ENCODE data around the gene ORC5. TPM values are rescaled to one million over a fixed set of nuclear protein-coding genes. Genes with fewer than 3 reads are reported as not detected.

Gene ORC5
- total RNA-seq, 1 experiment from 2014 or later: 25.9 TPM

DNA sequence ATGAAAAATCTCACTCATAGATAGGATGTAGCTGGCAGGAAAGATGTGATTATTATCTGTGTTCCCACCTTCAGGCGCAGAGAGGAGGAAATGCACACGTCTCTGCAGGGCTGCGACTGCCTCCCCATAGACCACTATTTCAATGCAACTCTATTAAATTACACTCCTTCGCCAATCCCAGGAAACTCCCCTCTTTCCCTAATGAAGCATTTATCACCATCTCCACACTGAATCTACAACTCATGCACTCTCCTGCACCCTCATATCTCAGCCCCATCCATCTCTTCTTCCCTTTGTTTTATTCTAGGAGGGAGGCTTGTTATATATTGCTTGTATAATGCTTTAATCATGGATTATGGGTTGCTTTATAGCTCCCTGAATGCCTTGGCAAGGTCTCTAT, 116.6 kb downstream of the ORC5 start:
- H3K56ac ChIP-seq (ENCODE audit: insufficient read length, low read depth, low read length): no peak overlapping the region
- no peak overlapping the region for H3K27ac Mint-ChIP-seq
- H3K79me2 ChIP-seq (ENCODE audit: insufficient read depth, low read length): no peaks in the 10 kb centered on the region
- H3K23me2 ChIP-seq (ENCODE audit: insufficient read length, low read depth, low read length, poor library complexity, severe bottlenecking): no peaks in the 10 kb centered on the region
- no peak overlapping the region for H3K4me2 ChIP-seq (ENCODE audit: insufficient read depth, insufficient read length, low read length)
- H2BK12ac ChIP-seq (ENCODE audit: insufficient read length, low read depth, low read length): no peak overlapping the region
- peaks cover 3% of the 10 kb centered on the region for H3K27me3 Mint-ChIP-seq (ENCODE audit: low read depth)
- no peaks in the 10 kb centered on the region for H3K9me3 ChIP-seq (ENCODE audit: control insufficient read depth, low read depth, low read length)
- no peaks in the 10 kb centered on the region; a peak in 1 of 7 replicates for H3K36me3 Mint-ChIP-seq (ENCODE audit: insufficient read depth in 1 of 3, low read depth in 3 of 3)
- H3K14ac ChIP-seq (ENCODE audit: insufficient read depth, low read length): no peak overlapping the region
- H3K4me1 Mint-ChIP-seq: no peaks in the 10 kb centered on the region
- DNase-seq: no peak
- no peak overlapping the region for H2BK20ac ChIP-seq (ENCODE audit: low read depth, low read length, poor library complexity, severe bottlenecking)
- H3K27ac ChIP-seq (ENCODE audit: insufficient read length, low read depth, low read length): no peak overlapping the region
- no peak overlapping the region for H2BK15ac ChIP-seq (ENCODE audit: low read depth, low read length)
- no peak overlapping the region for H3K4me3 Mint-ChIP-seq
- H3K79me1 ChIP-seq (ENCODE audit: insufficient read depth, low read depth, low read length, poor library complexity, severe bottlenecking): no peaks in the 10 kb centered on the region
- no peaks in the 10 kb centered on the region for H3K9me3 Mint-ChIP-seq
- no peak overlapping the region for H2AFZ ChIP-seq (ENCODE audit: low read length)
- H2AK5ac ChIP-seq (ENCODE audit: insufficient read length, low read length): no peak overlapping the region
- no peak overlapping the region for H3K23ac ChIP-seq (ENCODE audit: insufficient read length, low read depth, low read length)
- H3T11ph ChIP-seq (ENCODE audit: low read length): no peak overlapping the region
- no CpG with 5 or more reads among the region's 4 CpGs for WGBS (ENCODE audit: extremely low coverage, insufficient read length, low lambda C conversion rate)
- no peaks in the 10 kb centered on the region for H4K20me1 ChIP-seq (ENCODE audit: control insufficient read depth, insufficient read depth, insufficient read length)
- no peak overlapping the region for H3K9ac ChIP-seq (ENCODE audit: extremely low read depth, insufficient read length, low read length)
- no peak overlapping the region for H3K4ac ChIP-seq (ENCODE audit: low read depth, low read length)
- no peaks in the 10 kb centered on the region for H3K27me3 ChIP-seq (ENCODE audit: insufficient read depth, low read length)
- H4K8ac ChIP-seq (replicated peaks; ENCODE audit: insufficient read length, low read depth, low read length): no peak overlapping the region
- H2BK120ac ChIP-seq (ENCODE audit: low read depth, low read length, poor library complexity, severe bottlenecking): no peak overlapping the region
- TF ChIP-seq CTCF (conservative IDR thresholded peaks at IDR 0.05): no peak
- no peaks in the 10 kb centered on the region for H3K4me1 ChIP-seq (ENCODE audit: insufficient read depth, low read length)
- no peak overlapping the region for H4K5ac ChIP-seq (ENCODE audit: insufficient read length, low read depth, low read length)
- no peak overlapping the region for H2BK5ac ChIP-seq (ENCODE audit: insufficient read length, low read length)
- no peak overlapping the region for H4K91ac ChIP-seq (ENCODE audit: insufficient read length, low read depth, low read length)
- H3K18ac ChIP-seq (ENCODE audit: insufficient read length, low read depth, low read length): no peak overlapping the region
